Kidney epithelial cell (primary cell): ENCODE data around the gene RUNX2. TPM values are rescaled to one million over a fixed set of nuclear protein-coding genes. Genes with fewer than 3 reads are reported as not detected.

ENCODE experiments used
- DNase-seq: peaks from one replicate; pipeline ENCODE4 v3.0.0-alpha.2; 2010; ENCODE audit warnings: low read depth
- H3K27me3 ChIP-seq: 2 replicates; pipeline ENCODE4 v1.6.0; 2011; ENCODE audit warnings: low read length; ENCODE audit not compliant: control insufficient read depth, insufficient read depth
- H3K36me3 ChIP-seq: 2 replicates; pipeline ENCODE4 v1.5.1; 2011; ENCODE audit warnings: low read length; ENCODE audit not compliant: control insufficient read depth, insufficient read depth
- H3K4me3 ChIP-seq: 2 replicates; pipeline ENCODE4 v1.5.1; 2011; ENCODE audit warnings: low read depth, mild to moderate bottlenecking, control low read depth, low read length
- CTCF ChIP-seq: IDR thresholded peaks from 2 replicates; pipeline ENCODE4 v1.5.1; 2011; ENCODE audit warnings: mild to moderate bottlenecking, moderate library complexity, low read length, control low read depth, inconsistent platforms; ENCODE audit not compliant: insufficient read depth, poor library complexity, severe bottlenecking
- total RNA-seq: library from RNA; depleted of rRNA; stranded (reverse); fragments of >200 nt; gene quantifications from 2 replicates; pipeline ENCODE4 v1.2.3, GENCODE V29; 2015

Gene RUNX2
- total RNA-seq, 1 donor from 2014 or later: 9.2 TPM

- Histone ChIP-seq H3K4me3 (no peak overlapping the region), H3K27me3 (no peaks in the 10 kb centered on the region), H3K36me3 (no peaks in the 10 kb centered on the region)
- no peak for TF ChIP-seq CTCF
- DNase-seq: no peak
Observed at GRCh38 chr6:45688180-45688579, 360.1 kb downstream of the RUNX2 start.

- Histone ChIP-seq H3K4me3 (no peak overlapping the region), H3K36me3 (no peaks in the 10 kb centered on the region), H3K27me3 (no peaks in the 10 kb centered on the region)
- DNase-seq: no peak
- no peak for TF ChIP-seq CTCF
Observed at GRCh38 chr6:45689926-45690615, 361.9 kb downstream of the RUNX2 start.

GRCh38 chr6:45690846-45691245 lies 362.7 kb downstream of the RUNX2 start:
- Histone ChIP-seq H3K27me3 (no peaks in the 10 kb centered on the region), H3K36me3 (no peaks in the 10 kb centered on the region), H3K4me3 (no peak overlapping the region)
- no peak for DNase-seq
- TF ChIP-seq CTCF: no peak

- TF ChIP-seq CTCF: no peak
Observed at GRCh38 chr6:45691426-45691825, 363.3 kb downstream of the RUNX2 start.

GRCh38 chr6:45692021-45692420 lies 363.9 kb downstream of the RUNX2 start:
- TF ChIP-seq CTCF: no peak
- Histone ChIP-seq H3K36me3 (no peaks in the 10 kb centered on the region), H3K27me3 (no peaks in the 10 kb centered on the region), H3K4me3 (no peak overlapping the region)
- no peak for DNase-seq

More at GRCh38 chr6:45691426-45691825, 363.3 kb downstream of the RUNX2 start:
- H3K4me3 ChIP-seq: no peak overlapping the region
- no peaks in the 10 kb centered on the region for H3K27me3 ChIP-seq
- DNase-seq: no peak
- no peaks in the 10 kb centered on the region for H3K36me3 ChIP-seq

GRCh38 chr6:45696738-45697137 lies 368.6 kb downstream of the RUNX2 start:
- no peaks in the 10 kb centered on the region for H3K36me3 ChIP-seq
- TF ChIP-seq CTCF: no peak
- DNase-seq: no peak
- H3K27me3 ChIP-seq: no peaks in the 10 kb centered on the region
- H3K4me3 ChIP-seq: no peak overlapping the region
